ENCODE measurements around the gene DGUOK.
"Not testable (repeated sequence)": the region's sequence is repeated elsewhere in the genome, so short reads cannot be mapped to it uniquely, and the experiment has no call there.

The DGUOK gene

GRCh38 chr2:73926493-73927327 is at the start of gene DGUOK:
Gene DGUOK (plus strand): TSS chr2:73926880. CDS start chr2:73926911, 31 bp downstream.
- peak; percentile 97 for DNase-seq (ENCODE audit: low read depth)
- no peak for TF ChIP-seq CTCF (IDR thresholded peaks at IDR 0.05; ENCODE audit: control insufficient read depth, insufficient read depth, low read depth, low read length, missing control alignments)
- H3K4me3 ChIP-seq (ENCODE audit: control insufficient read depth, low read depth, low read length), result peak within 1 kb of the TSS; percentile 78

- no peak for TF ChIP-seq CTCF (IDR thresholded peaks at IDR 0.05; ENCODE audit: control insufficient read depth, insufficient read depth, low read depth, low read length, missing control alignments)
- H3K4me3 ChIP-seq (ENCODE audit: control insufficient read depth, low read depth, low read length), result no peak overlapping the region
- DNase-seq (ENCODE audit: low read depth), result no peak
Observed at GRCh38 chr2:73877071-73877802, 49.4 kb upstream of the DGUOK start.

GRCh38 chr2:73877984-73878383 is 48.7 kb upstream of the DGUOK start:
- not testable (repeated sequence) for H3K4me3 ChIP-seq (ENCODE audit: control insufficient read depth, low read depth, low read length); DNase-seq (ENCODE audit: low read depth)

- no peak for TF ChIP-seq CTCF (IDR thresholded peaks at IDR 0.05; ENCODE audit: control insufficient read depth, insufficient read depth, low read depth, low read length, missing control alignments)
- no peak for DNase-seq (ENCODE audit: low read depth)
- H3K4me3 ChIP-seq (ENCODE audit: control insufficient read depth, low read depth, low read length), result no peak overlapping the region
Observed at GRCh38 chr2:73885406-73885805, 41.3 kb upstream of the DGUOK start.

GRCh38 chr2:73886357-73886756 is 40.3 kb upstream of the DGUOK start:
- no peak for DNase-seq (ENCODE audit: low read depth)
- no peak overlapping the region for H3K4me3 ChIP-seq (ENCODE audit: control insufficient read depth, low read depth, low read length)
- no peak for TF ChIP-seq CTCF (IDR thresholded peaks at IDR 0.05; ENCODE audit: control insufficient read depth, insufficient read depth, low read depth, low read length, missing control alignments)

GRCh38 chr2:73887596-73888353 is 38.9 kb upstream of the DGUOK start:
- not testable (repeated sequence) for DNase-seq (ENCODE audit: low read depth); H3K4me3 ChIP-seq (ENCODE audit: control insufficient read depth, low read depth, low read length)

- no peak overlapping the region for H3K4me3 ChIP-seq (ENCODE audit: control insufficient read depth, low read depth, low read length)
- DNase-seq (ENCODE audit: low read depth), result no peak
- TF ChIP-seq CTCF (IDR thresholded peaks at IDR 0.05; ENCODE audit: control insufficient read depth, insufficient read depth, low read depth, low read length, missing control alignments), result no peak
Observed at GRCh38 chr2:73888388-73888787, 38.3 kb upstream of the DGUOK start.

Data from AG09309 (cell line).